T-helper 17 cell (primary cell): ENCODE measurements around the gene CCDC9B. TPM values are rescaled to one million over a fixed set of nuclear protein-coding genes. Genes with fewer than 3 reads are reported as not detected.
A peak's percentile ranks its signal among the peaks of the same experiment; 100 is the strongest.

ENCODE experiments used
- ATAC-seq: fragments of 150-1000 bp; cut with Tn5 transposase; 2 replicates; pipeline ENCODE4 v1.10.0; 2021; ENCODE audit warnings: mild to moderate bottlenecking, moderate library complexity
- DNase-seq, 3 donors: peaks; one replicate each; pipeline versions ENCODE4 v3.0.0 to v3.0.0-alpha.2; 2020 to 2021
- H3K9me3 ChIP-seq: one replicate; pipeline ENCODE4 v1.7.0; 2013; ENCODE audit warnings: low read length, mild to moderate bottlenecking; ENCODE audit not compliant: control insufficient read depth, poor library complexity, severe bottlenecking
- H3K27ac Mint-ChIP-seq: one replicate; pipeline ENCODE4 v1.8.0; 2022; ENCODE audit warnings: mild to moderate bottlenecking, moderate library complexity, mixed read lengths
- H3K27me3 Mint-ChIP-seq: one replicate; pipeline ENCODE4 v1.8.0; 2022; ENCODE audit warnings: mixed read lengths
- H3K36me3 Mint-ChIP-seq: one replicate; pipeline ENCODE4 v1.8.0; 2022; ENCODE audit warnings: low read depth, mixed read lengths
- H3K4me1 Mint-ChIP-seq: one replicate; pipeline ENCODE4 v1.8.0; 2022; ENCODE audit warnings: mild to moderate bottlenecking, mixed read lengths
- H3K4me3 Mint-ChIP-seq: one replicate; pipeline ENCODE4 v1.8.0; 2022; ENCODE audit warnings: mild to moderate bottlenecking, moderate library complexity, mixed read lengths
- total RNA-seq, 4 donors: library from RNA in 2 of 4; stranded (reverse) in 2 of 4; gene quantifications; one replicate each; pipeline ENCODE4 v1.2.3 and lab custom pipeline; 2022 to 2026

Gene CCDC9B
- total RNA-seq, 2 donors from 2014 or later = 4.1 to 5.3 TPM

DNA sequence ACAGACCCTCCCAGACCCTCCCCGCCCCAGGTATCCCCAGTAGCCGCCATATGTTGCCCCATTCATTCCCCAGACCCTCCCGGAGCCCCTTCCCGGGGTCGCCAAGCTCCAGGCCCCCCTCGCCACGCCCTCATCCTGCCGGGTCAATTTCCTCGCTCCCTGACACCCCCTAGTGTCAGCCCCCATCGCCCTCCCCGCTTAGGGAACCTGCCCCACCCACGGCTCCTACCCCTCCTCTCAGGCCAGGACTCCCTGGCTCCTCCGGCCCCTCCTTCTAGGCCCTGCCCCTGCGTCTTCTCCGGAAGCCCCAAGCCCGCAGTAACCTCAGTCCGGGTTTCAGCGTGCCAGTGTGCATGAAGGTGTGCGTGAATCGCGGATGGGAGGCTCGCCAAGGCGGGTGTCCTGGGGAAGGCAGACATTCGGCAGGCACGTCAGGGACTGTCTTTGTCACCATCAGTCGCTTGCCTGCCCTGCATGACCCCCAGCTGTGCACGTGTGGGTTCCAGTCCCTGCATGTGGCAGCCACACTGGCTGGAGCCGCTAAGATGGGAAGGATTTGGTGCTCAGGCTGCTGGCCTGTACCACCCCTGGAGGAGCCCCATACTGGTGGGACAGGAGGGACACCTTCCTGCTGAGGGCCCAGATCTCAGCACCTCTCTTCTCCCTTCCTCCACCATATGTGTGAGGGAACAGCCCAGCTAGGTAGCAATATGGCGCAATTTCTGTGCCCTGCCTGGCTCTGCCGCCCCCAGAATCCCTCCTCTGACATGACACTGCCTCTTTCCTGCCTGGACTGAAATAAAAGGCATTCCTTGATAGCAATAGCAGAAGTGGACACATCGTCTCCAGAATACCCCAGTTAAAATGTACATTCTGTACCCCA is 18.0 kb upstream of the CCDC9B start:
- Mint-ChIP-seq H3K27me3 (peaks cover 19% of the 10 kb centered on the region), H3K4me1 (peaks cover 27% of the 10 kb centered on the region), H3K36me3 (peaks cover 3% of the 10 kb centered on the region), H3K4me3 (peak overlapping the region; percentile 90), H3K27ac (no peak overlapping the region)
- ATAC-seq (peak; percentile 30), DNase-seq (no peak)
- no peaks in the 10 kb centered on the region for H3K9me3 ChIP-seq

GRCh38 chr15:40357723-40358470 is 17.2 kb upstream of the CCDC9B start, which contains the start of gene DISP2:
Gene DISP2, plus strand, starts transcription at chr15:40358219. Its CDS starts 103 bp downstream, at chr15:40358322.
- peaks cover 27% of the 10 kb centered on the region for H3K4me1 Mint-ChIP-seq
- H3K27ac Mint-ChIP-seq = no peak within 1 kb of the TSS
- peak within 1 kb of the TSS; percentile 90 for H3K4me3 Mint-ChIP-seq
- ATAC-seq = peak; percentile 93
- peaks cover 4% of the 10 kb centered on the region for H3K36me3 Mint-ChIP-seq
- H3K9me3 ChIP-seq = no peaks in the 10 kb centered on the region
- peak; percentile 88 to 94 (median 92) for DNase-seq
- H3K27me3 Mint-ChIP-seq = peaks cover 19% of the 10 kb centered on the region

- no peak for ATAC-seq
- peaks cover 4% of the 10 kb centered on the region for H3K36me3 Mint-ChIP-seq
These were observed 16.5 kb upstream of the CCDC9B start for GRCh38 chr15:40357246-40357645.

GRCh38 chr15:40355976-40356585 is 15.3 kb upstream of the CCDC9B start:
- DNase-seq (no peak), ATAC-seq (no peak)
- Mint-ChIP-seq H3K4me3 (no peak overlapping the region), H3K27ac (no peak overlapping the region), H3K27me3 (peaks cover 19% of the 10 kb centered on the region), H3K4me1 (peaks cover 23% of the 10 kb centered on the region), H3K36me3 (peaks cover 4% of the 10 kb centered on the region)
- H3K9me3 ChIP-seq = no peaks in the 10 kb centered on the region

More at GRCh38 chr15:40357246-40357645, 16.5 kb upstream of the CCDC9B start:
- Mint-ChIP-seq H3K27me3 (peaks cover 19% of the 10 kb centered on the region), H3K4me3 (peak overlapping the region; percentile 77), H3K27ac (no peak overlapping the region), H3K4me1 (peaks cover 23% of the 10 kb centered on the region)
- DNase-seq = no peak
- H3K9me3 ChIP-seq = no peaks in the 10 kb centered on the region

DNA sequence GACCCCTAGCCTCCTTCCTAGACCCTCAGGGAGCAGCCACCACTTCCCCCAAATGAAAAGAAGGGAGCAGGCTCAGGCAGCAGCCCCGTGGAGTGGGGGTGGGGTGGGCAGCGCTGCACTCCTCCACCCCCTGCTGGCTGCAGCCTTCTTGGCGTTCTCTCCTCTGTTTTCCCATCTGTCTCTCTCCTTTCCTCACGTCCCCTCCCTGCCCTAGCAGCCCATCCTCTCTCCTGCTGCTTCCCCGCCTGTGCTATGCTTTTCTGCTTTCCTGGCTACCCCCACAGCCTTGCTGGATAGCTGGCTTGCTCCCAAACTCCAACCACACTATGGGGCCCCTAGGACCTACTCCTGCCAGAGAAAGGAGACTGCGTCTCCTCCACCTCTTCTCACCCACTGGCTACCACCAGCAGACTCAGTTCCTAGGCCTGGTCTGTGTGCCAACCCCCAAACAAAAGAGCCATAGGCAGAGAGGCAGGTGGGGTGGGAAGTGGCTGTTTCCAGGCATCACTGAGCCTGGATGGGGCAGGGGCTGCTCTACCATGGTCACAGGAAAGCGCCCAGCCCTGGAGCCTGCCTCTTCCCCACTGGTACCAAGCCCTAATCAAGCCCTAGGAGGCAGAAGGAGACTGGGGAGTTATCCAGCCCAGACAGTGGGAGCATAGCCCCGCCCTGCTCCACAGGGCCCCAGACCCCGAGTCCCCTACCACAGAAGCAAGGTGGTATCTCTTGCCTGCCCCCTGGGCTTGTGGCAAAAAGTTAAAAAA is 13.9 kb upstream of the CCDC9B start:
- H3K9me3 ChIP-seq = no peaks in the 10 kb centered on the region
- no peak for DNase-seq
- no peak overlapping the region for H3K27ac Mint-ChIP-seq
- peaks cover 27% of the 10 kb centered on the region for H3K4me1 Mint-ChIP-seq
- H3K27me3 Mint-ChIP-seq = peaks cover 19% of the 10 kb centered on the region
- H3K4me3 Mint-ChIP-seq = no peak overlapping the region
- no peak for ATAC-seq
- H3K36me3 Mint-ChIP-seq = peaks cover 4% of the 10 kb centered on the region

DNA sequence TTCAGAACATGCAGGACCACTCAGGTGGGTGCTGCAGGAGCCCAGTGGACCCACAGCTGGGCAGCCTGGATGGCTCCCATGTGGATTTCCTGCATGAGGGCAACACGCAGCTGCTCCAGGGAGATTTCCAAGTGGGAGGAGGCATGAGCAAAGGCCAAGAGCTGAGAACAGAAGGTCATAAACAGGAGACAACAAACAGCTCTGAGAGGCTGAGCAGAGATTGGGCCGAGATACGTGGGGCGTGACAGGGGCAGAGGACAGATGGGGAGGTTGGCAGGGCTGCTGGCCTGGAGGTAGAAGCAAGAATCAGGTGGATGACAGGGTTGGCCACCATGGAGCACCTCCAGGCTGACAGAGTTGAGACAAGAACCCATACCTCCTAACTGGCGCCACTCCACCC is 13.0 kb upstream of the CCDC9B start:
- no peak overlapping the region for H3K27ac Mint-ChIP-seq
- H3K36me3 Mint-ChIP-seq = peaks cover 4% of the 10 kb centered on the region
- H3K27me3 Mint-ChIP-seq = peaks cover 19% of the 10 kb centered on the region
- no peak overlapping the region for H3K4me3 Mint-ChIP-seq
- no peaks in the 10 kb centered on the region for H3K9me3 ChIP-seq
- ATAC-seq (no peak), DNase-seq (no peak)
- peaks cover 24% of the 10 kb centered on the region for H3K4me1 Mint-ChIP-seq

DNA sequence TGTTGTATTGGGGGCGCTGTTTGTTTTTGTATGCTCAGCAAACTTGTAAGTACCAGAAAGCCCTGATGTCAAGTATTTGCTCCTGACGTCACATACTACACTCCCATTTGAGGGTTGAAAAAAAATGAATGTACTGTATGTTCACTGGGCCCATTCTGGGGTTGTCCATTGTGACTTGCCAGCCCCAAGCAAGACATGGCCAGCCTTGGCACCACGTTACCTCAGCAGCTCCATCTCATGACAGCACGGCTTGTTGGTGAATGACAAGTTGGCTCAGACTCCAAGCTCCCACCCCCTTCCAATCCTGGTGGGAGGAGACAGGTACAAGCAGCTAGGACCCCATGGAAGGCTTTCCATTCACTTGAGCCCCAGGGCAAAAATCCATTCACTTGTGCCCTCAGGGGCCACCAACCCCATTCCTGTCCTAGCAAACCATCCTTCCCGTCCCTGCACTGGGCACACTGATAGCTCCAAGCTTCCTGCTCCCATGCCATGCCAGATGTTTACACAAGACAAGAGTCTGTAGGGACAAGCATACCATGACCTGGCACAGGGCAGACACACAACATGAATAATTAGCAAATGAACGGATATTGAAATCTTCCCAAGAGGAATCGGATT is 11.7 kb upstream of the CCDC9B start:
- Mint-ChIP-seq H3K4me3 (no peak overlapping the region), H3K36me3 (peaks cover 4% of the 10 kb centered on the region), H3K27ac (no peak overlapping the region), H3K4me1 (peaks cover 22% of the 10 kb centered on the region), H3K27me3 (peaks cover 19% of the 10 kb centered on the region)
- H3K9me3 ChIP-seq = no peaks in the 10 kb centered on the region
- ATAC-seq (no peak), DNase-seq (no peak)

GRCh38 chr15:40349163-40349562 is 8.4 kb upstream of the CCDC9B start:
- no peak for DNase-seq
- Mint-ChIP-seq H3K4me1 (peaks cover 9% of the 10 kb centered on the region), H3K36me3 (peaks cover 2% of the 10 kb centered on the region), H3K4me3 (no peak overlapping the region), H3K27ac (no peak overlapping the region), H3K27me3 (no peaks in the 10 kb centered on the region)
- no peak for ATAC-seq
- H3K9me3 ChIP-seq = no peaks in the 10 kb centered on the region

DNA sequence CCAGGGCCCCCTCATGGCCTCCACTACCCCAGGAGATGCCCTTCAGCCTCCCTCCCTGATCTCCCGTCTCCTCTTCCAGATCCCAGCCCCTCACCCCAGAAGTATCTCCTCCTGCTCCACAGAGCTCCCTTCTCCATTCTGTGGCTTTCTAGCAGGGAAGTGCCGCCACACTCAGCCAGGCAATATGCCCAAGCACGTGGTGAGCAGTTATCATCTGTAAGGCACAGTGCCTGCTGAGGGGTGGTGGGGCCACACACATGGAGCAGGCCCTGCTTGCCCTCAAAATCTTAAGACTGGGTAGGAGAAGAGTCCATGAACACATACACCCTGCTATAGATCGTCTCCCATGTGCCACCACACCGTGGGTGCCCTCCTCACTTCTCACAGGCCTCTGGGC is 7.7 kb upstream of the CCDC9B start:
- DNase-seq (no peak), ATAC-seq (no peak)
- H3K9me3 ChIP-seq = no peaks in the 10 kb centered on the region
- Mint-ChIP-seq H3K4me1 (peaks cover 9% of the 10 kb centered on the region), H3K27me3 (no peaks in the 10 kb centered on the region), H3K36me3 (no peaks in the 10 kb centered on the region), H3K27ac (no peak overlapping the region), H3K4me3 (no peak overlapping the region)

DNA sequence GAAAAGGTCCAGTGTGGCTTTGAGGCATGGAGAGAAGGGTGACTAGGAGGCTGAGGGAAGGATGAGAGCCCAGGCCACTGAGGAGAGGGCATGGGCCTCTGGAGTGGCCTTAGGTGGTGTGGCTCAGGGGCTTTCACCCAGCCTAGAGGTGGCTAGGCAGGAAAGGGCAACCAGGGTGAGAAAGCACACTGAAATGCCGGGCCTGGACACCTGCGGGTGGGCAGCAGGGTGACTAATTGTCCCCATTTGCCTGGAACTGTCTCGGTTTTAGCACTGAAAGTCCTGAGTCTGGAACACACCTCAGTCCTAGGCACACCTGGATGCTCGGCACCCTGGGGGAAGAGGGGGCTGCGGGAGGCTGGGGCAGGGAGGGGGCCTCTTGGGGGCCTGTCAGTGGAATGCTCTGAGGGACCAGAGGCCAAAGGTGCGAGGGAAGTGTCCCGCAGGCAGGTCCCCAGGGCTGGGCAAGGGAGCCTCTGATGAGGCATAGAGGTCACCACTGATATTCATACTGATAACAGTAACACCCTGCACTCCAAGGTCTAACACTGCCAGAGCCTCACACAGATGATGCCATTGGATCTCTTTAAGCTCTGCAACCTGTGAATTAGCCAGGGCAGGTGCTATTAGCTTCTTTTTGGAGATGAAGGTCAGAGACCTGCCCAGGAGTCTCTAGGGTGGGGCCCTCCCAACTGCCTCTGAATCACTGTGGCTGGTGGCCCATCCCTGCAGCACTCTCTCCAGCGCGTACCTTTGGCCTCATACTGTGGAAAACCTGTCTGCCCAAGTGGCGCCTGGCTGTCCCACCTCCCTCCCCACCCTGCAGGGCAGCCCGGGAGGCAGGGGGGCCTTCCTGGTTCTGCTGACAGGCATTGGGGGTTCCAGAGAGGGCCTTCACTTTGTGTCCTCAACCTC is 7.1 kb upstream of the CCDC9B start:
- no peak overlapping the region for H3K4me3 Mint-ChIP-seq
- H3K27ac Mint-ChIP-seq = no peak overlapping the region
- DNase-seq = no peak
- peaks cover 9% of the 10 kb centered on the region for H3K4me1 Mint-ChIP-seq
- H3K36me3 Mint-ChIP-seq = no peaks in the 10 kb centered on the region
- H3K27me3 Mint-ChIP-seq = no peaks in the 10 kb centered on the region
- H3K9me3 ChIP-seq = no peaks in the 10 kb centered on the region
- no peak for ATAC-seq

GRCh38 chr15:40346579-40347558 is 6.1 kb upstream of the CCDC9B start:
- H3K9me3 ChIP-seq = no peaks in the 10 kb centered on the region
- H3K27ac Mint-ChIP-seq = no peak overlapping the region
- no peak for ATAC-seq
- no peaks in the 10 kb centered on the region for H3K36me3 Mint-ChIP-seq
- no peaks in the 10 kb centered on the region for H3K27me3 Mint-ChIP-seq
- no peak for DNase-seq
- H3K4me1 Mint-ChIP-seq = peaks cover 9% of the 10 kb centered on the region
- H3K4me3 Mint-ChIP-seq = no peak overlapping the region
